Measurements from ENCODE around the gene PACSIN1. TPM values are rescaled to one million over a fixed set of nuclear protein-coding genes. Genes with fewer than 3 reads are reported as not detected.

PACSIN1 gene
- total and polyA plus RNA-seq, 10 of the 15 experiments (the other 5 are each of a cell fraction or from before 2014, with no cell fraction given), result 0.50 to 9.4 (median 2.8) TPM

GRCh38 chr6:34468378-34468892, 2.6 kb downstream of the PACSIN1 start:
- in situ Hi-C loops (cut with MboI), result no loop called here
- FAIRE-seq, result peak; percentile 96
- TF ChIP-seq STAT3 (IDR thresholded peaks at IDR 0.05; ENCODE audit: low read depth, low read length), result no peak
- peak; percentile 82 for TF ChIP-seq ZNF24 (IDR thresholded peaks at IDR 0.05)
- peak; percentile 65 for TF ChIP-seq MEF2B (IDR thresholded peaks at IDR 0.05; ENCODE audit: partially characterized antibody, poor library complexity, severe bottlenecking)
- no peak for TF ChIP-seq SREBF2 (IDR thresholded peaks at IDR 0.05; ENCODE audit: low read length)
- TF ChIP-seq CHD2 (IDR thresholded peaks at IDR 0.05; ENCODE audit: borderline replicate concordance, low read depth, low read length), result 0 out of 2 replicates have a peak, but pooled peaks have one; percentile 42
- TF ChIP-seq IRF4 (IDR thresholded peaks at IDR 0.05; ENCODE audit: low read depth, low read length), result peak; percentile 93
- TF ChIP-seq SMAD5 (IDR thresholded peaks at IDR 0.05; ENCODE audit: low read depth), result no peak
- peak; percentile 68; the same call in 1 of the 2 replicates for TF ChIP-seq TCF12 (IDR thresholded peaks at IDR 0.05; ENCODE audit: low read depth, low read length)
- TF ChIP-seq YY1 (IDR thresholded peaks at IDR 0.05; ENCODE audit: low read depth, low read length), result 0 out of 2 replicates have a peak, but pooled peaks have one; percentile 34
- TF ChIP-seq SPI1 (IDR thresholded peaks at IDR 0.05; ENCODE audit: borderline replicate concordance, insufficient read depth, low read depth, low read length), result peak; percentile 93
- TF ChIP-seq, protein P1, sequence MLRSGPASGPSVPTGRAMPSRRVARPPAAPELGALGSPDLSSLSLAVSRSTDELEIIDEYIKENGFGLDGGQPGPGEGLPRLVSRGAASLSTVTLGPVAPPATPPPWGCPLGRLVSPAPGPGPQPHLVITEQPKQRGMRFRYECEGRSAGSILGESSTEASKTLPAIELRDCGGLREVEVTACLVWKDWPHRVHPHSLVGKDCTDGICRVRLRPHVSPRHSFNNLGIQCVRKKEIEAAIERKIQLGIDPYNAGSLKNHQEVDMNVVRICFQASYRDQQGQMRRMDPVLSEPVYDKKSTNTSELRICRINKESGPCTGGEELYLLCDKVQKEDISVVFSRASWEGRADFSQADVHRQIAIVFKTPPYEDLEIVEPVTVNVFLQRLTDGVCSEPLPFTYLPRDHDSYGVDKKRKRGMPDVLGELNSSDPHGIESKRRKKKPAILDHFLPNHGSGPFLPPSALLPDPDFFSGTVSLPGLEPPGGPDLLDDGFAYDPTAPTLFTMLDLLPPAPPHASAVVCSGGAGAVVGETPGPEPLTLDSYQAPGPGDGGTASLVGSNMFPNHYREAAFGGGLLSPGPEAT (IDR thresholded peaks at IDR 0.05; ENCODE audit: low read depth), result peak; percentile 83; the same call in 1 of the 2 replicates
- TF ChIP-seq DPF2 (IDR thresholded peaks at IDR 0.05), result peak; percentile 93
- TF ChIP-seq IKZF1 (conservative IDR thresholded peaks at IDR 0.05), result peak; percentile 95
- peak; percentile 76 for TF ChIP-seq SKIL (IDR thresholded peaks at IDR 0.05; ENCODE audit: low read depth, poor library complexity, severe bottlenecking)
- TF ChIP-seq, protein P2, sequence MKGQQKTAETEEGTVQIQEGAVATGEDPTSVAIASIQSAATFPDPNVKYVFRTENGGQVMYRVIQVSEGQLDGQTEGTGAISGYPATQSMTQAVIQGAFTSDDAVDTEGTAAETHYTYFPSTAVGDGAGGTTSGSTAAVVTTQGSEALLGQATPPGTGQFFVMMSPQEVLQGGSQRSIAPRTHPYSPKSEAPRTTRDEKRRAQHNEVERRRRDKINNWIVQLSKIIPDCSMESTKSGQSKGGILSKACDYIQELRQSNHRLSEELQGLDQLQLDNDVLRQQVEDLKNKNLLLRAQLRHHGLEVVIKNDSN (IDR thresholded peaks at IDR 0.05; ENCODE audit: borderline replicate concordance, extremely low read length, insufficient read depth, low read depth, low read length), result no peak
- TF ChIP-seq, protein P3, sequence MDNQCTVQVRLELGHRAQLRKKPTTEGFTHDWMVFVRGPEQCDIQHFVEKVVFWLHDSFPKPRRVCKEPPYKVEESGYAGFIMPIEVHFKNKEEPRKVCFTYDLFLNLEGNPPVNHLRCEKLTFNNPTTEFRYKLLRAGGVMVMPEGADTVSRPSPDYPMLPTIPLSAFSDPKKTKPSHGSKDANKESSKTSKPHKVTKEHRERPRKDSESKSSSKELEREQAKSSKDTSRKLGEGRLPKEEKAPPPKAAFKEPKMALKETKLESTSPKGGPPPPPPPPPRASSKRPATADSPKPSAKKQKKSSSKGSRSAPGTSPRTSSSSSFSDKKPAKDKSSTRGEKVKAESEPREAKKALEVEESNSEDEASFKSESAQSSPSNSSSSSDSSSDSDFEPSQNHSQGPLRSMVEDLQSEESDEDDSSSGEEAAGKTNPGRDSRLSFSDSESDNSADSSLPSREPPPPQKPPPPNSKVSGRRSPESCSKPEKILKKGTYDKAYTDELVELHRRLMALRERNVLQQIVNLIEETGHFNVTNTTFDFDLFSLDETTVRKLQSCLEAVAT (IDR thresholded peaks at IDR 0.05), result 0 out of 2 replicates have a peak, but pooled peaks have one; percentile 38
- no peak for TF ChIP-seq SIN3A (IDR thresholded peaks at IDR 0.05; ENCODE audit: low read depth, low read length)
- TF ChIP-seq ZSCAN29 (IDR thresholded peaks at IDR 0.05), result no peak

More at GRCh38 chr6:34468378-34468892, 2.6 kb downstream of the PACSIN1 start:
- Histone ChIP-seq H3K9me3 (replicated peaks; ENCODE audit: control insufficient read depth, insufficient read depth, low read length) (no peaks in the 10 kb centered on the region), H3K79me2 (ENCODE audit: control insufficient read depth, insufficient read depth, low read length) (no peaks in the 10 kb centered on the region), H3K4me3 (no peak overlapping the region), H3K27me3 (replicated peaks in 1 of 2; ENCODE audit: control insufficient read depth in 2 of 2, insufficient read depth in 2 of 2, low read length in 1 of 2) (peaks cover 0 to 3% of the 10 kb centered on the region in 2 experiments; a peak in 2 of 4 replicates), H3K4me2 (ENCODE audit: control insufficient read depth, insufficient read depth) (peak overlapping the region; percentile 50), H3K4me1 (ENCODE audit: control insufficient read depth, insufficient read depth, low read length) (peaks cover 13% of the 10 kb centered on the region), H3K27ac (ENCODE audit: control insufficient read depth, insufficient read depth) (no peak overlapping the region), H3K9ac (ENCODE audit: control insufficient read depth, insufficient read depth, low read length) (no peak overlapping the region), H2AFZ (ENCODE audit: control insufficient read depth, low read depth, low read length) (peak overlapping the region; percentile 66), H4K20me1 (ENCODE audit: control insufficient read depth, insufficient read depth) (no peaks in the 10 kb centered on the region), H3K36me3 (ENCODE audit: control insufficient read depth in 2 of 2, insufficient read depth in 2 of 2, low read length in 1 of 2) (no peaks in the 10 kb centered on the region)
- RAD21 ChIA-PET (ENCODE audit: unreplicated experiment), result interaction anchor here (0.6 to 1.7 kb wide), 5 partner anchors 8 to 173 kb away, joined by 3 to 9 read pairs (median 3); no protein-coding TSS in a partner anchor
- SMC1A ChIA-PET (ENCODE audit: uncharacterized antibody, unreplicated experiment), result interaction anchor here (0.8 to 2.2 kb wide), 9 partner anchors 8 to 188 kb away, joined by 3 to 12 read pairs (median 4); no protein-coding TSS in a partner anchor
- BruUV-seq (replicated peaks), result no TSS peak
- ATAC-seq, result peak; percentile 95
- intact Hi-C loops (cut with micrococcal nuclease; ENCODE audit: unreplicated experiment), result no loop called here
- DNase-seq (ENCODE audit: low read depth, low spot score), result peak; percentile 16
- CTCF ChIA-PET, result interaction anchor here (0.6 to 2.9 kb wide), 8 partner anchors 9 to 424 kb away, joined by 3 to 14 read pairs (median 4); no protein-coding TSS in a partner anchor
- 34% methylated on average over 4 of the region's 4 CpGs for WGBS (ENCODE audit: insufficient coverage, insufficient replicate concordance, low lambda C conversion rate, missing lambda C conversion rate)
- POLR2A ChIA-PET, result interaction anchor here (0.8 to 1.5 kb wide), 4 partner anchors 11 to 189 kb away, joined by 3 to 6 read pairs (median 4); no protein-coding TSS in a partner anchor

Data from GM12878 (cell line).